IMR-90 (cell line): ENCODE measurements around the gene MAOB. TPM values are rescaled to one million over a fixed set of nuclear protein-coding genes. Genes with fewer than 3 reads are reported as not detected.

Experiments used
- ATAC-seq: fragments of 200-7000 bp; cut with Tn5 transposase; 2 replicates; pipeline ENCODE4 v1.9.1; 2020; ENCODE audit warnings: low read depth, mild to moderate bottlenecking, moderate library complexity
- BruUV-seq: library from RNA; stranded (reverse); fragments of 400-500 nt; replicated peaks from 2 replicates; lab custom pipeline; 2021; lab: Mats Ljungman, UMichigan
- CTCF ChIA-PET: fragments of 300-600 bp; formaldehyde crosslinking; extraction: SDS; loops from one replicate; lab custom pipeline; 2021; ENCODE audit warnings: antibody characterized with exemption; lab: Yijun Ruan, JAX
- POLR2A ChIA-PET: fragments of 300-600 bp; sonication (Branson Sonifier 250); formaldehyde crosslinking; loops from one replicate; lab custom pipeline; 2022; ENCODE audit warnings: antibody characterized with exemption; ENCODE audit not compliant: unreplicated experiment; lab: Charles Lee
- DNase-seq: peaks from one replicate; pipeline ENCODE4 v3.0.0; 2013
- H2AFZ ChIP-seq: replicated peaks from 2 replicates; pipeline ENCODE3; 2013; ENCODE audit warnings: low read length, mild to moderate bottlenecking; ENCODE audit not compliant: poor library complexity
- H2AK5ac ChIP-seq: 2 replicates; pipeline ENCODE4 v1.6.1; 2013; ENCODE audit warnings: low read depth, low read length, inconsistent platforms
- H2AK9ac ChIP-seq: replicated peaks from 2 replicates; pipeline ENCODE3; 2013; ENCODE audit warnings: mild to moderate bottlenecking, low read depth, low read length, moderate library complexity; ENCODE audit not compliant: poor library complexity
- H2BK120ac ChIP-seq: 2 replicates; pipeline ENCODE4 v1.6.1; 2013; ENCODE audit warnings: low read depth, low read length, inconsistent platforms
- H2BK15ac ChIP-seq: 3 replicates; pipeline ENCODE4 v1.6.1; 2013; ENCODE audit warnings: low read depth, low read length, inconsistent platforms
- H2BK20ac ChIP-seq: 2 replicates; pipeline ENCODE4 v1.6.1; 2013; ENCODE audit warnings: low read depth, mild to moderate bottlenecking, inconsistent platforms, low read length, moderate library complexity
- H2BK5ac ChIP-seq: 2 replicates; pipeline ENCODE4 v1.6.1; 2013; ENCODE audit warnings: mild to moderate bottlenecking, low read depth, low read length, inconsistent platforms; ENCODE audit not compliant: poor library complexity, severe bottlenecking
- H3K14ac ChIP-seq: replicated peaks from 2 replicates; pipeline ENCODE4 v1.6.1; 2013; ENCODE audit warnings: low read depth, low read length, inconsistent platforms
- H3K18ac ChIP-seq: 2 replicates; pipeline ENCODE4 v1.6.1; 2013; ENCODE audit warnings: low read depth, low read length, control low read depth
- H3K23ac ChIP-seq: 2 replicates; pipeline ENCODE4 v1.6.1; 2013; ENCODE audit warnings: low read depth, low read length, inconsistent platforms
- H3K27ac ChIP-seq: 2 replicates; pipeline ENCODE4 v1.5.1; 2013; ENCODE audit warnings: mild to moderate bottlenecking, control low read depth, low read length; ENCODE audit not compliant: insufficient read depth
- H3K27me3 ChIP-seq: 2 replicates; pipeline ENCODE4 v1.6.1; 2013; ENCODE audit warnings: low read length; ENCODE audit not compliant: control insufficient read depth, insufficient read depth
- H3K36me3 ChIP-seq: 2 replicates; pipeline ENCODE4 v1.6.1; 2013; ENCODE audit warnings: low read length, mixed read lengths; ENCODE audit not compliant: control insufficient read depth, insufficient read depth
- H3K4ac ChIP-seq: 2 replicates; pipeline ENCODE4 v1.6.1; 2013; ENCODE audit warnings: low read depth, low read length, inconsistent platforms
- H3K4me1 ChIP-seq: 2 replicates; pipeline ENCODE4 v1.6.1; 2013; ENCODE audit warnings: low read length, mixed read lengths; ENCODE audit not compliant: control insufficient read depth, insufficient read depth
- H3K4me2 ChIP-seq: 2 replicates; pipeline ENCODE4 v1.6.1; 2013; ENCODE audit warnings: low read depth, mild to moderate bottlenecking, control low read depth, low read length, moderate library complexity
- H3K4me3 ChIP-seq: 2 replicates; pipeline ENCODE4 v1.5.1; 2013; ENCODE audit warnings: low read depth, mild to moderate bottlenecking, control low read depth, low read length, moderate library complexity; ENCODE audit not compliant: insufficient read depth
- H3K56ac ChIP-seq: 2 replicates; pipeline ENCODE4 v1.6.1; 2013; ENCODE audit warnings: low read length, inconsistent platforms; ENCODE audit not compliant: insufficient read depth; ENCODE audit errors: extremely low read depth
- H3K79me1 ChIP-seq, 2 experiments: 2 replicates each; pipeline ENCODE4 v1.6.1; 2013; ENCODE audit warnings: low read length in 2 of 2, inconsistent platforms in 1 of 2, low read depth in 1 of 2
- H3K9ac ChIP-seq: 2 replicates; pipeline ENCODE4 v1.6.1; 2013; ENCODE audit warnings: low read depth, low read length, control low read depth
- H3K9me1 ChIP-seq: 2 replicates; pipeline ENCODE4 v1.6.1; 2013; ENCODE audit warnings: low read length, inconsistent platforms; ENCODE audit not compliant: insufficient read depth
- H3K9me3 ChIP-seq: 2 replicates; pipeline ENCODE4 v1.6.1; 2013; ENCODE audit warnings: low read length; ENCODE audit not compliant: control insufficient read depth, insufficient read depth
- H4K20me1 ChIP-seq: 2 replicates; pipeline ENCODE4 v1.6.1; 2013; ENCODE audit warnings: low read length, inconsistent platforms; ENCODE audit not compliant: insufficient read depth
- H4K5ac ChIP-seq: 2 replicates; pipeline ENCODE4 v1.6.1; 2013; ENCODE audit warnings: mild to moderate bottlenecking, low read depth, low read length, control low read depth
- H4K8ac ChIP-seq, 2 experiments: 2 replicates each; pipeline ENCODE4 v1.6.1; 2013; ENCODE audit warnings: low read depth in 2 of 2, low read length in 2 of 2, control low read depth in 1 of 2, inconsistent platforms in 1 of 2
- H4K91ac ChIP-seq: 2 replicates; pipeline ENCODE4 v1.6.1; 2013; ENCODE audit warnings: low read depth, low read length, inconsistent platforms; ENCODE audit not compliant: insufficient read depth
- BHLHE40 ChIP-seq: fragments of 150-350 bp; IDR thresholded peaks from 2 replicates; pipeline ENCODE4 v1.6.1; 2016; ENCODE audit warnings: mild to moderate bottlenecking, low read depth, low read length
- CEBPB ChIP-seq: IDR thresholded peaks from 2 replicates; pipeline ENCODE4 v1.6.1; 2012; ENCODE audit warnings: low read depth, low read length, improper control_type of control experiment
- CHD1 ChIP-seq: IDR thresholded peaks from 2 replicates; pipeline ENCODE4 v1.6.1; 2012; ENCODE audit warnings: low read depth, low read length, improper control_type of control experiment
- FOS ChIP-seq: fragments of 150-350 bp; IDR thresholded peaks from 2 replicates; pipeline ENCODE4 v1.6.1; 2016; ENCODE audit warnings: low read depth, low read length
- MAFK ChIP-seq: IDR thresholded peaks from 2 replicates; pipeline ENCODE4 v1.6.1; 2012; ENCODE audit warnings: low read depth, low read length, improper control_type of control experiment
- MAZ ChIP-seq: IDR thresholded peaks from 2 replicates; pipeline ENCODE4 v1.6.1; 2012; ENCODE audit warnings: low read depth, mild to moderate bottlenecking, low read length, improper control_type of control experiment, moderate library complexity, borderline replicate concordance
- MXI1 ChIP-seq: IDR thresholded peaks from 2 replicates; pipeline ENCODE4 v1.6.1; 2012; ENCODE audit warnings: low read depth, mild to moderate bottlenecking, low read length, moderate library complexity, borderline replicate concordance
- NFE2L2 ChIP-seq: fragments of 150-350 bp; IDR thresholded peaks from 2 replicates; pipeline ENCODE4 v1.6.1; 2016; ENCODE audit warnings: low read depth, mild to moderate bottlenecking, low read length
- POLR2A ChIP-seq: IDR thresholded peaks from 2 replicates; pipeline ENCODE4 v1.6.1; 2012; ENCODE audit warnings: mild to moderate bottlenecking, low read depth, low read length
- RAD21 ChIP-seq: IDR thresholded peaks from 2 replicates; pipeline ENCODE4 v1.6.1; 2012; ENCODE audit warnings: low read length, improper control_type of control experiment
- RCOR1 ChIP-seq: IDR thresholded peaks from 2 replicates; pipeline ENCODE4 v1.6.1; 2012; ENCODE audit warnings: mild to moderate bottlenecking, low read length, improper control_type of control experiment; ENCODE audit not compliant: insufficient replicate concordance
- RFX5 ChIP-seq: IDR thresholded peaks from 2 replicates; pipeline ENCODE4 v1.8.0; 2012; ENCODE audit warnings: low read depth, mild to moderate bottlenecking, low read length, moderate library complexity
- SMC3 ChIP-seq: fragments of 150-350 bp; IDR thresholded peaks from 2 replicates; pipeline ENCODE4 v1.6.1; 2016; ENCODE audit warnings: low read depth, mild to moderate bottlenecking, antibody characterized with exemption, low read length, moderate library complexity
- WGBS, 2 experiments: methylation state at CpG; one replicate each; pipeline versions ENCODE4 v1.1.5 to v1.1.7; 2013; ENCODE audit warnings: missing lambda C conversion rate in 2 of 2; ENCODE audit not compliant: insufficient read length in 1 of 2; ENCODE audit errors: extremely low coverage in 2 of 2; 5-methylcytosine and 5-hydroxymethylcytosine counted together
- dilution Hi-C: fragments of 300-500 bp; cut with HindIII; formaldehyde crosslinking; loops from one replicate; pipeline ENCODE4 v1.14.3; 2018; ENCODE audit warnings: low sequenced_read_pairs; ENCODE audit not compliant: unreplicated experiment
- in situ Hi-C: fragments of 300-500 bp; cut with MboI; formaldehyde crosslinking; loops from 3 replicates; pipeline ENCODE4 v1.14.3; 2019; ENCODE audit warnings: low sequenced_read_pairs, inconsistent platforms, mixed read lengths
- intact Hi-C: fragments of 100-400 bp; cut with micrococcal nuclease; formaldehyde crosslinking; loops from 2 replicates; pipeline ENCODE4 v1.10.0; 2022
- polyA plus RNA-seq, 3 experiments: library from polyadenylated mRNA; depleted of rRNA; stranded (reverse); fragments of >200 nt; gene quantifications; 2 replicates each; pipeline ENCODE4 v1.2.3, GENCODE V29; 2012; ENCODE audit warnings: low replicate concordance in 1 of 3
- total RNA-seq: library from RNA; depleted of rRNA; stranded (reverse); fragments of >200 nt; gene quantifications from 2 replicates; pipeline ENCODE4 v1.2.3, GENCODE V29; 2012
- TF ChIP-seq, protein P1 (sequence below): fragments of 150-350 bp; IDR thresholded peaks from 2 replicates; pipeline ENCODE4 v1.6.1; 2017; ENCODE audit warnings: mild to moderate bottlenecking, antibody characterized with exemption, low read length, low read depth
- TF ChIP-seq, protein P2 (sequence below): fragments of 150-350 bp; IDR thresholded peaks from 2 replicates; pipeline ENCODE4 v1.6.1; 2016; ENCODE audit warnings: low read depth, mild to moderate bottlenecking, low read length, moderate library complexity, borderline replicate concordance
- TF ChIP-seq, protein P3 (sequence below): conservative IDR thresholded peaks from 2 replicates; pipeline ENCODE4 v1.5.1; 2012; ENCODE audit warnings: mild to moderate bottlenecking, low read depth, low read length, improper control_type of control experiment

Gene MAOB
- total and polyA plus RNA-seq, 2 of the 4 experiments (the other 2 are of a cell fraction): 0.36 to 0.46 TPM

DNA sequence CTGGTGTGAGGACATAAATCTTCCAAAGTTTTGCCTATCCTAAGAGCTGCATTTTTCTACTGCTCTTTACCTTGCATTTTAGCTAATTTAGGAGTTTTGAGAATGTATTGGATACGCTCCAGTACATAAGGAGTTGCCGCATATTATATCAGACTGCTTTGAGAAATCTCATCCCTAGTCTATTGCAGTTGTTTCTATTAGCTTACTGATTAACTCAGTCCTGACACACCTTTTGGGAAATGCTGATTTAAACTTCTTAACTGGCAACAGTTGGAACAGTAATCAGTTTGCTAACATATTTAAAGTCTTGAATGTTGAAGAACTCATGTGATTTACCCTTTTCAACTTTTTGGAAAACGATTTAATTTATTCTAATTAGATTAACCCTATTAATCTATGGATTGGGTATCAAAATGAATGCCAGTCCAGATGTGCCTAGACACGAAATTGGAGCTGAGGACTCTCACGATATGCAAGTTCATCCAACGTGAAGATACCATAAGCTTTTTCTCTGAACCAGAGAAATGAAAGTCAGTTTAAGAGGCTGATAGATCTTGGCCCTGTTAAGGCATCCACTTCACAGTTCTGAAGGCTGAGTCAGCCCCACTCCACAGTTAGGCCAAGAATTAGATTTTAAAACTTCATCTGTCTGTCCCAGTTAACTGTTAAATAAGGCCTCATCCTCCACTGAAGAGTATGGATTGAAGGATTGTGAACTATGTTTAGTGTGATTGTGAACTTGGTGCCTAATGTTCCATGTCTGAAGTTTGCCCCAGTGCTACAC, 136.1 kb downstream of the MAOB start:
- dilution Hi-C loops: no loop called here
- Histone ChIP-seq H3K4me2 (no peak overlapping the region), H3K4ac (no peak overlapping the region), H3K23ac (no peak overlapping the region), H2AFZ (no peak overlapping the region), H3K27ac (no peak overlapping the region), H4K8ac (no peak overlapping the region), H2BK15ac (no peak overlapping the region), H2BK120ac (no peak overlapping the region), H3K9me3 (no peaks in the 10 kb centered on the region), H3K36me3 (no peaks in the 10 kb centered on the region), H3K4me1 (no peaks in the 10 kb centered on the region), H4K5ac (no peak overlapping the region), H3K14ac (no peak overlapping the region), H3K27me3 (peaks cover 4% of the 10 kb centered on the region), H3K56ac (no peak overlapping the region), H2BK20ac (no peak overlapping the region), H2AK5ac (no peak overlapping the region), H3K9ac (no peak overlapping the region), H2AK9ac (no peak overlapping the region), H3K4me3 (no peak overlapping the region), H3K9me1 (no peaks in the 10 kb centered on the region), H3K18ac (no peak overlapping the region), H2BK5ac (no peak overlapping the region), H4K91ac (no peak overlapping the region), H4K20me1 (no peaks in the 10 kb centered on the region), H3K79me1 (no peaks in the 10 kb centered on the region)
- DNase-seq: no peak
- 60% methylated on average over 1 of the region's 6 CpGs; no CpG with 5 or more reads in 1 of the 2 experiments for WGBS, 2 experiments
- TF ChIP-seq, protein P1, sequence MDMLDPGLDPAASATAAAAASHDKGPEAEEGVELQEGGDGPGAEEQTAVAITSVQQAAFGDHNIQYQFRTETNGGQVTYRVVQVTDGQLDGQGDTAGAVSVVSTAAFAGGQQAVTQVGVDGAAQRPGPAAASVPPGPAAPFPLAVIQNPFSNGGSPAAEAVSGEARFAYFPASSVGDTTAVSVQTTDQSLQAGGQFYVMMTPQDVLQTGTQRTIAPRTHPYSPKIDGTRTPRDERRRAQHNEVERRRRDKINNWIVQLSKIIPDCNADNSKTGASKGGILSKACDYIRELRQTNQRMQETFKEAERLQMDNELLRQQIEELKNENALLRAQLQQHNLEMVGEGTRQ: no peak
- TF ChIP-seq POLR2A: no peak
- TF ChIP-seq RCOR1: no peak
- no peak for TF ChIP-seq CEBPB
- no peak for TF ChIP-seq FOS
- TF ChIP-seq MAZ: no peak
- TF ChIP-seq SMC3: no peak
- no peak for TF ChIP-seq MXI1
- TF ChIP-seq, protein P2, sequence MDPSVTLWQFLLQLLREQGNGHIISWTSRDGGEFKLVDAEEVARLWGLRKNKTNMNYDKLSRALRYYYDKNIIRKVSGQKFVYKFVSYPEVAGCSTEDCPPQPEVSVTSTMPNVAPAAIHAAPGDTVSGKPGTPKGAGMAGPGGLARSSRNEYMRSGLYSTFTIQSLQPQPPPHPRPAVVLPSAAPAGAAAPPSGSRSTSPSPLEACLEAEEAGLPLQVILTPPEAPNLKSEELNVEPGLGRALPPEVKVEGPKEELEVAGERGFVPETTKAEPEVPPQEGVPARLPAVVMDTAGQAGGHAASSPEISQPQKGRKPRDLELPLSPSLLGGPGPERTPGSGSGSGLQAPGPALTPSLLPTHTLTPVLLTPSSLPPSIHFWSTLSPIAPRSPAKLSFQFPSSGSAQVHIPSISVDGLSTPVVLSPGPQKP: no peak
- TF ChIP-seq, protein P3, sequence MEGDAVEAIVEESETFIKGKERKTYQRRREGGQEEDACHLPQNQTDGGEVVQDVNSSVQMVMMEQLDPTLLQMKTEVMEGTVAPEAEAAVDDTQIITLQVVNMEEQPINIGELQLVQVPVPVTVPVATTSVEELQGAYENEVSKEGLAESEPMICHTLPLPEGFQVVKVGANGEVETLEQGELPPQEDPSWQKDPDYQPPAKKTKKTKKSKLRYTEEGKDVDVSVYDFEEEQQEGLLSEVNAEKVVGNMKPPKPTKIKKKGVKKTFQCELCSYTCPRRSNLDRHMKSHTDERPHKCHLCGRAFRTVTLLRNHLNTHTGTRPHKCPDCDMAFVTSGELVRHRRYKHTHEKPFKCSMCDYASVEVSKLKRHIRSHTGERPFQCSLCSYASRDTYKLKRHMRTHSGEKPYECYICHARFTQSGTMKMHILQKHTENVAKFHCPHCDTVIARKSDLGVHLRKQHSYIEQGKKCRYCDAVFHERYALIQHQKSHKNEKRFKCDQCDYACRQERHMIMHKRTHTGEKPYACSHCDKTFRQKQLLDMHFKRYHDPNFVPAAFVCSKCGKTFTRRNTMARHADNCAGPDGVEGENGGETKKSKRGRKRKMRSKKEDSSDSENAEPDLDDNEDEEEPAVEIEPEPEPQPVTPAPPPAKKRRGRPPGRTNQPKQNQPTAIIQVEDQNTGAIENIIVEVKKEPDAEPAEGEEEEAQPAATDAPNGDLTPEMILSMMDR: no peak
- TF ChIP-seq CHD1: no peak
- TF ChIP-seq BHLHE40: no peak
- TF ChIP-seq NFE2L2: no peak
- TF ChIP-seq RFX5: no peak
- no peak for TF ChIP-seq MAFK
- no peak for TF ChIP-seq RAD21
- intact Hi-C loops: no loop called here
- POLR2A ChIA-PET: no interaction called here
- BruUV-seq: no TSS peak
- in situ Hi-C loops: no loop called here
- CTCF ChIA-PET: no interaction called here
- no peak for ATAC-seq
